Breast epithelium (tissue), 3 donors: ENCODE measurements around the gene OR9Q1.

ENCODE experiments used
- POLR2AphosphoS5 ChIP-seq, 3 donors: sonication (generic); formaldehyde crosslinking; IDR thresholded peaks; one replicate each; pipeline ENCODE4 v1.6.1; 2017; ENCODE audit warnings: antibody characterized with exemption in 3 of 3
- TF ChIP-seq, protein P1 (sequence below), 3 donors: fragments of 450-650 bp; IDR thresholded peaks; one replicate each; pipeline ENCODE4 v1.5.1; 2016 to 2017; ENCODE audit warnings: antibody characterized with exemption in 3 of 3, mild to moderate bottlenecking in 3 of 3, moderate library complexity in 3 of 3

DNA sequence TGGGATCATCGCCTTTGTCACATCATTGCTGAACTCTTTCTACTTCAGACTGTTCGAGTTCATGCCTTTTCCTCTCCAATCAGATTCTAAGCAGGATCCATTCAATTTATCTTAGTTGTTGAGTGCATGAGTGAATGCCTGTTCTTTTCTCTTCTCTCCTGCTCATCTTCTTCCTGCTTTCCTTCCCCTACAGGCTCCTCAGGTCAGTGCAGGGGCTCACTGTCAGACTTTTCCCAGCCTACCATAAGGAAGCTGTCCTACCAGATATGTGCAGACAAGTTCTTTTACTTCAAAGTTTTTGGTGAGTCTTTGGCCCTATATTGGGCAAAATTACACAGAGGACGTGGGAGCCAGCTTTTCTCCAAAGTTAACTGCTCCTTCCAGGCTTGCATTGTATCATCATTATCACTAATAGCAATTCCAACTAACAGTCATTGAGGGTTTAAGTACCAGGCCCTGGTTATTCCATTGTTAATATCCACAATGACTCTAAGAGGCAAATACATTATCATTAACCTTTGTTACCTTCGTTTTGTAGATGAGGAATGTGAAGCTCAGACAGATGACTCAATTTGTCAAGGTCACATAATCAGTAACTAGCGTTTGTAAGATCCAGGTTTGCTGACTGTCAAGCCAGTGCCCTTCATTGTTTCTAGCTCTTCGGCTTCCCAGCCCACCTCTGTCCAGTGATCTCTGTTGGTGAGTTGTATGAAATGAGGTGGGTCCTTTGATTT is 37.4 kb downstream of the OR9Q1 start:
- TF ChIP-seq, protein P1, sequence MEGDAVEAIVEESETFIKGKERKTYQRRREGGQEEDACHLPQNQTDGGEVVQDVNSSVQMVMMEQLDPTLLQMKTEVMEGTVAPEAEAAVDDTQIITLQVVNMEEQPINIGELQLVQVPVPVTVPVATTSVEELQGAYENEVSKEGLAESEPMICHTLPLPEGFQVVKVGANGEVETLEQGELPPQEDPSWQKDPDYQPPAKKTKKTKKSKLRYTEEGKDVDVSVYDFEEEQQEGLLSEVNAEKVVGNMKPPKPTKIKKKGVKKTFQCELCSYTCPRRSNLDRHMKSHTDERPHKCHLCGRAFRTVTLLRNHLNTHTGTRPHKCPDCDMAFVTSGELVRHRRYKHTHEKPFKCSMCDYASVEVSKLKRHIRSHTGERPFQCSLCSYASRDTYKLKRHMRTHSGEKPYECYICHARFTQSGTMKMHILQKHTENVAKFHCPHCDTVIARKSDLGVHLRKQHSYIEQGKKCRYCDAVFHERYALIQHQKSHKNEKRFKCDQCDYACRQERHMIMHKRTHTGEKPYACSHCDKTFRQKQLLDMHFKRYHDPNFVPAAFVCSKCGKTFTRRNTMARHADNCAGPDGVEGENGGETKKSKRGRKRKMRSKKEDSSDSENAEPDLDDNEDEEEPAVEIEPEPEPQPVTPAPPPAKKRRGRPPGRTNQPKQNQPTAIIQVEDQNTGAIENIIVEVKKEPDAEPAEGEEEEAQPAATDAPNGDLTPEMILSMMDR (IDR thresholded peaks at IDR 0.05): no peak
- no peak for TF ChIP-seq POLR2AphosphoS5 (IDR thresholded peaks at IDR 0.05)
